PC-9 (cell line): ENCODE data around the gene SHISA9. TPM values are rescaled to one million over a fixed set of nuclear protein-coding genes. Genes with fewer than 3 reads are reported as not detected.

Experiments
- BruUV-seq: library from RNA; stranded (reverse); fragments of 400-500 nt; replicated peaks from 2 replicates; lab custom pipeline; 2021; lab: Mats Ljungman, UMichigan
- CTCF ChIA-PET: fragments of 300-600 bp; sonication (Branson Sonifier 250); formaldehyde crosslinking; loops from one replicate; lab custom pipeline; 2022; ENCODE audit warnings: antibody characterized with exemption; lab: Charles Lee
- POLR2A ChIA-PET: fragments of 300-600 bp; sonication (Branson Sonifier 250); formaldehyde crosslinking; loops from one replicate; lab custom pipeline; 2022; ENCODE audit warnings: antibody characterized with exemption; ENCODE audit not compliant: unreplicated experiment; lab: Charles Lee
- DNase-seq, 2 experiments: peaks; one replicate each; pipeline versions ENCODE4 v3.0.0 to v3.0.0-alpha.2; 2015 to 2022; ENCODE audit warnings: mixed read lengths in 1 of 2
- H2AFZ ChIP-seq: fragments of 200-600 bp; sonication (generic); 2 replicates; pipeline ENCODE4 v1.8.1; 2017; ENCODE audit warnings: antibody characterized with exemption
- H3F3A ChIP-seq: fragments of 200-600 bp; sonication (generic); 2 replicates; pipeline ENCODE4 v1.8.1; 2017; ENCODE audit warnings: antibody characterized with exemption, mild to moderate bottlenecking, low read depth; ENCODE audit not compliant: insufficient read depth
- H3K27ac ChIP-seq: fragments of 200-600 bp; sonication (generic); 2 replicates; pipeline ENCODE4 v1.6.1; 2016; ENCODE audit warnings: mixed run types
- H3K27me3 ChIP-seq: fragments of 200-600 bp; sonication (generic); 2 replicates; pipeline ENCODE4 v1.6.1; 2016; ENCODE audit warnings: low read depth, mixed run types; ENCODE audit not compliant: insufficient read depth
- H3K36me3 ChIP-seq: fragments of 200-600 bp; sonication (generic); 2 replicates; pipeline ENCODE4 v1.6.1; 2016; ENCODE audit warnings: low read depth, mixed run types
- H3K4me1 ChIP-seq: fragments of 200-600 bp; sonication (generic); replicated peaks from 2 replicates; pipeline ENCODE4 v1.6.1; 2016; ENCODE audit warnings: mixed run types; ENCODE audit not compliant: insufficient read depth
- H3K4me2 ChIP-seq: fragments of 200-600 bp; sonication (generic); 2 replicates; pipeline ENCODE4 v1.6.1; 2017; ENCODE audit warnings: mixed run types
- H3K4me3 ChIP-seq: fragments of 200-600 bp; sonication (generic); 2 replicates; pipeline ENCODE4 v1.6.1; 2016; ENCODE audit warnings: mixed run types
- H3K79me2 ChIP-seq: fragments of 200-600 bp; sonication (generic); 2 replicates; pipeline ENCODE4 v1.6.1; 2017; ENCODE audit warnings: low read depth, mixed run types
- H3K9me2 ChIP-seq: fragments of 200-600 bp; sonication (generic); 2 replicates; pipeline ENCODE4 v1.8.1; 2017; ENCODE audit warnings: mild to moderate bottlenecking; ENCODE audit not compliant: insufficient read depth
- H3K9me3 ChIP-seq: fragments of 200-600 bp; sonication (generic); 2 replicates; pipeline ENCODE4 v1.8.1; 2016; ENCODE audit warnings: low read depth; ENCODE audit not compliant: insufficient read depth
- H4K20me1 ChIP-seq: fragments of 200-600 bp; sonication (generic); 2 replicates; pipeline ENCODE4 v1.8.1; 2017; ENCODE audit not compliant: insufficient read depth
- CTCF ChIP-seq: fragments of 200-600 bp; sonication (generic); conservative IDR thresholded peaks from 2 replicates; pipeline ENCODE4 v1.6.1; 2017; ENCODE audit warnings: mixed run types, antibody characterized with exemption, mild to moderate bottlenecking, moderate library complexity
- EZH2 ChIP-seq: fragments of 200-600 bp; sonication (generic); IDR thresholded peaks from 2 replicates; pipeline ENCODE4 v1.8.0; 2017; ENCODE audit warnings: antibody characterized with exemption, low read depth
- intact Hi-C: fragments of 100-400 bp; cut with micrococcal nuclease; formaldehyde crosslinking; loops from one replicate; pipeline ENCODE4 v1.10.0; 2022; ENCODE audit not compliant: unreplicated experiment
- total RNA-seq: library from RNA; stranded (reverse); gene quantifications from 2 replicates; pipeline ENCODE4 v1.2.3, GENCODE V29; 2021

Gene SHISA9
- total RNA-seq, 1 experiment from 2014 or later, result 80.5 TPM

DNA sequence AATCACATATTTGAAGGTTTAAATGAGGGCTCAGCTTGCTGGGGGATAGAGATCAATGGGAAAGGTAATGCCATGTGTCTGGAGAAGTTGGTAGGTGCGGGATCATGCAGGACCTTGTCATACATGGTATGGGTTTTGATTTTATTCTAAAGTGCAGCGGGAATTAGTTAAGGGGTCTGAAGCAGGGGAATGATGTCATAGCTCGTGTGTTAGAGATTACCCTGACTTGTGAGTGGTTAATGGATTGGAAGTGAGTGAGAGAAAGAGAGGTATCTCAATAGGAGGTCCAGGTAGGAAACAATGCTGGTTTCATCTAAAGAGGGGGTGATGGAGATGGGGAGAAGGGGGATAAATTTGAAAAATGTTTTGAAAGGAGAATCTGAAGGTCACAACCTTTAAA lies 280.0 kb downstream of the SHISA9 start:
- no peak for DNase-seq
- Histone ChIP-seq H3K4me1 (peaks cover 13% of the 10 kb centered on the region), H3K9me3 (no peaks in the 10 kb centered on the region), H3K27ac (no peak overlapping the region), H4K20me1 (peaks cover 36% of the 10 kb centered on the region), H3K4me2 (no peak overlapping the region), H3K36me3 (no peaks in the 10 kb centered on the region), H3K79me2 (peaks cover 50% of the 10 kb centered on the region), H3F3A (peaks cover 3% of the 10 kb centered on the region; the same call in 1 of the 2 replicates), H3K9me2 (no peaks in the 10 kb centered on the region), H3K4me3 (no peak overlapping the region), H3K27me3 (no peaks in the 10 kb centered on the region), H2AFZ (no peak overlapping the region)
- ChIA-PET POLR2A (no interaction called here), CTCF (no interaction called here)
- intact Hi-C loops, result no loop called here
- TF ChIP-seq CTCF (no peak), EZH2 (no peak)
- no TSS peak for BruUV-seq

- intact Hi-C loops, result no loop called here
- Histone ChIP-seq H3F3A (no peaks in the 10 kb centered on the region), H3K27me3 (no peaks in the 10 kb centered on the region), H4K20me1 (peaks cover 53% of the 10 kb centered on the region), H3K4me1 (no peaks in the 10 kb centered on the region), H3K9me3 (no peaks in the 10 kb centered on the region), H3K4me3 (no peak overlapping the region), H3K27ac (no peak overlapping the region), H3K36me3 (no peaks in the 10 kb centered on the region), H3K9me2 (no peaks in the 10 kb centered on the region), H2AFZ (no peak overlapping the region), H3K4me2 (no peak overlapping the region), H3K79me2 (peaks cover 39% of the 10 kb centered on the region)
- POLR2A ChIA-PET, result no interaction called here
- BruUV-seq, result no TSS peak
- TF ChIP-seq CTCF (no peak), EZH2 (no peak)
- no peak for DNase-seq
- CTCF ChIA-PET, result no interaction called here
These were observed 285.4 kb downstream of the SHISA9 start for GRCh38 chr16:13186813-13187212.

- Histone ChIP-seq H3K4me2 (no peak overlapping the region), H3K36me3 (no peaks in the 10 kb centered on the region), H4K20me1 (peaks cover 38% of the 10 kb centered on the region), H3K4me3 (no peak overlapping the region), H3K27ac (no peak overlapping the region), H3K4me1 (0 out of 2 replicates have a peak, but pooled peaks cover 2% of the 10 kb centered on the region), H3K9me3 (no peaks in the 10 kb centered on the region), H3K79me2 (peaks cover 44% of the 10 kb centered on the region), H3K27me3 (no peaks in the 10 kb centered on the region), H3F3A (peaks cover 2% of the 10 kb centered on the region; the same call in 1 of the 2 replicates), H2AFZ (no peak overlapping the region), H3K9me2 (no peaks in the 10 kb centered on the region)
- POLR2A ChIA-PET, result no interaction called here
- DNase-seq, result no peak
- TF ChIP-seq EZH2 (no peak), CTCF (no peak)
- BruUV-seq, result no TSS peak
- CTCF ChIA-PET, result no interaction called here
- intact Hi-C loops, result no loop called here
These were observed 287.9 kb downstream of the SHISA9 start for GRCh38 chr16:13189250-13189649.
